Measurements from ENCODE around the gene NTRK2.

NTRK2 gene

DNA sequence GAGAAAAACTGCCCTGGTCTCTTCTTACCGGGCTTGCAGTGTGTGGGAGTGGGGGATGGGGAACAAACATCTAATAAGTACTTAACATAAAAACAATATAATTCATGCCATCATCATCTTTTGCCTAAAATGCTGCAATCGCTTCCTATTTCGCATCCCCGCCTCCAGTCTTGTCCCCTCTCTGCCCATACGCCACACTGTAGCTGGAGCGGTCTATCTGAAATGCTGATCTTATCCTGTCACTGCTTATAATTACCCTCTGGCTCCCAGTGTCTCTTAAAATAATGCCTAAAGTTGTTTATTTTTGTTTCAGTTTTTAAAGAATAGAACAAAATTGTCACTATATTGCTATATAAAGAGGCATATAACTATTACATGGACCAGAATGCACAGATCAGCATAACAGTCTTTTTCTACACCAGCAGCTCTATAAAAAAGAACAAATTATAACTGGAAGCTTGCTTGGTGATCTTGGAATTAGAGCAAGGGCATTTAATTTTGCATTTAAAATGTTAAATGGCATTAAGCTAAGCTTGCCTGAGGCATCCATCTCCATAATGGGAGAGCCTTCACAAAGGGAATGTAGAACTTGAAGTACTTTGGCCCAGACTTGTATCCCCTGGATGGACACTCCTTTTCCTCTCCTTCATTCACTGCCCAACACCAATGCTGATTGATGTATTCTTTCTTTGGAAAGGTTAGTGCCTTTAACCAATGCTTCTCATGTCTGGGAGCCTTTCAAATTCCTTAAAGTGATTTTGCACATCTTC, 12.2 kb downstream of the NTRK2 start:
- no peak for DNase-seq (ENCODE audit: low read depth)

DNA sequence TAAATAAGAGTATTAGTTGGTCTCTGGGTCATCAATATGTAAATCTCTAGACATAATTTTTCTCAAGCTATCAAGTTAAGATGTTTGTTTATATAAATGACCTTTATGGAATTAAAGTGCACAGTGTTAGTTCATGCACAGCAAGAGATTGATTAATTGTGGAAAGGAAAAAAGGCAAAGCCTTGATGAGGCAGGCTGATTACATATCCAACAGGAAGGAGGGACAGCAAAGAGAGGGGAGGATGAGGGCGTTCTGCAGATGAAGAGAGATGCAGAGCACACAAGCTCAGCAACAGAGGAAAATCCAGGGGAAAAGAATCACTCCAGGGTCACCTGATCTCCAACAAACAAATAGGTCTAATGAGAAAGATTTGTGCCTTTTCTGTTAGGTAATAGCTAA, 16.5 kb downstream of the NTRK2 start:
- DNase-seq (ENCODE audit: low read depth) = no peak

DNA sequence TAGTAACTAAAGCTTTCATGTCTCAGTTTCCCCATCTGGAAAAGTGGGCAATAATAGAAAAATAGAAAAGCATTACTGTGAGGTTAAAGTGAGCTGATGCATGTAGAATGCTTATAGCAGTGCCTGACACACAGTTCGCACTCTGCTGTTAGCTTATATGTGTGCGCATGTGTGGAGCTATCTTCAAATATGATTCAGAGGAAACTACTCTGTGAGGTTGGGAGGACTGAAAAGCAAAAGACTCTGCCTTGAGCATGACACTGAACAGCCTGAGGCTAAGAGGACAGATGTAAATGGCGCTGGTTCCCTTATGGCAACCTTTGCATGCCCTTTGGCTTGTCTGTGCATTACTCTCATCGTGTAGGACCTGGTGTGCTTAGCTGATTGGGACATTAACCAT, 19.4 kb downstream of the NTRK2 start:
- DNase-seq (ENCODE audit: low read depth) = no peak

DNA sequence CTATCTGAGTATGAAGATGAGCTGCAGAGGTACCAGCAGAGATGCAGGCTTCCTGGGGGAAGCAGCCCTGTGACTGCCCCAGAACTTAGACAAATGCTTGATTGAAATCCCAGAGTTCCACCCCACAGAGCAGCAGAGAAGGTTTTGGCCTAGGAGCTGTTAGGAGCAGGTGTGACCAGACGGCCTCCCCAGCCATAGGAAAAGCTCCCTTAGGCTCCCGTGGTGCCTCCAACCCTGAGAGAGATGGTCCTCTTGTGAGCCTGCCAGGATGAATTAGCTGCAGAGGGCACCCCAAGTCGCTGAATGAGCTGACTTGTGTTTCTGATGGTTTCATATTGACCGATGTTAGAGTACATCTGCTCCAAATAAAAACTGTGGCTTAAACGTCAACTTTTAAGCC, 22.1 kb downstream of the NTRK2 start:
- DNase-seq (ENCODE audit: low read depth) = no peak

DNA sequence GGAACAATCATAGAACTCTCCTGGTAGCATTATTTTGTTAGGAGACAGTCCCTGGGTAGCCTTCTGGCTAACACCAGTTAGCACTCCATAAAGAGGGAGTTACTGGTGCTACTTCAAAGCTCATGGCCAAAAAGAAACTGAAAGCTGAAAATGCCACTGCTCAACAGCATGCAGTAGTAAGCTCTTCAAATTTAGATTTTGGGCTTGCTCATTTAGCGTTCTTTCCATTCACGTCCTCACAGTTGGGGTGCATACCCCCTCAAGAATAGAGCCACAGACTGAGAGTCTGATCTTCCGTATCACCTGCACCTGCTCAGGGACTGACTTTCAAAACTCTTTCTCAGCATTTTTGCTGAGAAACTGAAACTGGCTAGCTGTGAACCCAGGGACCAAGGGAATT, 24.7 kb downstream of the NTRK2 start:
- no peak for DNase-seq (ENCODE audit: low read depth)

DNA sequence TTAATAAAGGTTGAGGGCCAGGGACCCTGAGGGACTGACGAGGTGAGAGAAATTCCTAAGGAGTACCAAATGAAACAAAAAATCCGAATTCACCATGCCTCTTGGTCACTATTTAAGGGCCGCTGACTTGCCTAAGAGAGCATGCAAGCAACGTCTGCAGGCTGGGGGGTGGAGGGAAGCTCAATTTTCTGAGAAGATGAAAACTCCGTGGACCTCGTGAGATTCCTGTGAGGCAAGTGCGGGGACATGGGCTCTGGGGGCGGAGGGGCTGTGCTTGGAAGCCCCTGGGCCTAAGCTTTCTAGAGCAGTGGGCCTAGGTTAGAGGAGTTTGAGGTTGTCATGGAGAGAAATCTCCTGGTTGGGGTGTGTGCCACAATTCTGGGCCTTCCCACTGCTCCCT, 27.5 kb downstream of the NTRK2 start:
- no peak for DNase-seq (ENCODE audit: low read depth)

DNA sequence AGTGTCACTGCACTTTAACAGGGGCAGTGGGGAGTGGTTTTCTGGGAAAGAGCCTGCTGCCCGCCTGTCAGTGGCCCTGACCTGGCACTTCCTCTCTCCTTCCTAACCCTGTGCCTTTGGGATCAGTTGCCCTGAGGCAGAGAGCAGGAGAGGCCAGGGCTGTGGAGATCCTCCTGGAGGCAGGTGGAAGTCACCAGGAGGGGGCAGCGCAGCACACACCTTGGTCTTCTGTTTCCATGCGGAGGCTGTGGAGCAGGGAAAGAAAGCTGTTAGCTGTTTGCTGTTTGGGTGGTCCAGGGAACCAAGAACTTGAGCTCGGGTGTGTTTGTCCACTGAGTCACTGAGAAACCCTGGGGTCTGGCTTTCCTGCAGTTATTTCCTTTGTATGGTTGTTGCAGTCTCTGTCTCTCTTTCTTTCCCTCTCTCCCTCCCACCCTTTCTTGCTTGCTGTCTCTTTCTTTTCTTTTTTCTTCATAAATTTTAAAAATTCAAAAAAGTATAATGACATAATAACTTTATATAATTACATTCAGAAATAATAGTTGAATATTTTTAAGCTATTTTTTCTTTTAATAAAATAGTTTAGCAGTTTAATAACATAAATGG, 28.1 kb downstream of the NTRK2 start:
- no peak for DNase-seq (ENCODE audit: low read depth)

DNA sequence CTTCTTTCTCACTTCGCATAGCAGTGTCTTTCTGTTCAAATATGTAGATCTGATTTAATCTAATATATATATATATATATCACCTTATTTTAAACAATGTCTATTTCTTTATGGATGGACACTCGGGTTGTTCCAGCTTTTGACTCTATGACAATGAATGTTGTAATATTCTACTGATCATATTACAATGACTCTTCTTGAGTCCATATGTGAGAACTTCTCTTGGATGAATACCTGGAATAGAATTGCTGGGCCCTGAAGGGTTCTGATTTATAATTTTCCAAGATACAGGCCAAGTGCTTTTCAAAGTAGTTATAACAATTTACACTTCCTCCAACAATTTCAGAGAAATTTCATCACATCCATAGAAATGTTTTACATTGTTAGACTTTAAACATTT, 28.8 kb downstream of the NTRK2 start:
- DNase-seq (ENCODE audit: low read depth) = no peak

DNA sequence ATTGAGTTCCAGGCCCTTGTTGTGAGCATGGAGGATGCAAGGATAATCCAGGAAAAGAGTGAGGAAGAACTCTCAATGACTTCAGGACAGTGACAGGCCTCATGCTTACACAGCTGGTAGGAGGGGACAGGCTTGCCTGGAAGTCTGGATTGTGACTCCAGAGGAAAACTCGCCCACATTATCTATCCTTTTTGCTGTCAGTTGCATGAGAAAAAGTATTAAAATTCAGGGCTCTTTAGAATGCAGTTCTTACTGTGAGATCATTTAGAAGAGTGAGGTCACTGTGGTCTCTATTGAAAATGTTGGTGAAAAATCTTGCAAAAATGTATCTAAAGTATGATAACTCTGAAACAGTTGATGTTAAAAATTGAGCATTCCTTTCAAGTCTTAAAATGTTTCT, 30.5 kb downstream of the NTRK2 start:
- no peak for DNase-seq (ENCODE audit: low read depth)

DNA sequence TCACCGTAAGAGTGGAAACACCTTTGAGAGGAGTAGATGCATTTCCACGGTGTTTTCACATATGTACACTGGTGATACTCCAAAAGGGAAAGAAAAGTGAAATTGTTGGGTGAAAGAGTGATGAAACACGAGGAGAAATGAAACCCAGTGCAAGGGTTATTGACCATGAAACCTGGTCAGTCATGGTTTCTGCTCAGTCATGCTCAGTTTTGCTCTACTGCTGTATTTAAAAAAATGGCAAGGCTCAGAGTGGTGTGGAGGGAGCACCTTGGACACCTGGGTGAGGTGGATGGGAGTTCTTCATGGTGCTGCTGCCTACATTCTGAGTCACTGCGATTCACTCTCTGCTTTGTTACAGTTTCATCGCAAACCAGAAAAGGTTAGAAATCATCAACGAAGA, 32.3 kb downstream of the NTRK2 start:
- DNase-seq (ENCODE audit: low read depth) = no peak

DNA sequence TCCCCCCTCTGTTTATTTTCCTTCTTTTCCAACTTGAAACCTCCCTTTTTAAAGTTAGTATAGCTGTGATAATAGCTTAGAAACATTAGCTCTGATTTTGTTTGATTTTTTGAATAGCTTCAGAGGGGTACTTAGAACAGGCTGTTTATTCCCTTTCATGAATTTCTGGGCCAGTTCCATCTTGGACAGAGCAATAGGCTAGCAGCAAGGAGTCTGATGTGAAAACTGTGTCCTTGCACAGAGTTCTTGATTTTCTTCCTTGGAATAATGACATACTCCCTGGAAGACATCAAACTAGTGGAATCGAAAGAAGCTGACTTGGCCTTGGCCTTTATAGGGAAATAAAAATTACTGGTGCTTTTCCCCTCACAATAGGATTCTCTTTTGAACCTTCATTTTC, 32.9 kb downstream of the NTRK2 start:
- no peak for DNase-seq (ENCODE audit: low read depth)

DNA sequence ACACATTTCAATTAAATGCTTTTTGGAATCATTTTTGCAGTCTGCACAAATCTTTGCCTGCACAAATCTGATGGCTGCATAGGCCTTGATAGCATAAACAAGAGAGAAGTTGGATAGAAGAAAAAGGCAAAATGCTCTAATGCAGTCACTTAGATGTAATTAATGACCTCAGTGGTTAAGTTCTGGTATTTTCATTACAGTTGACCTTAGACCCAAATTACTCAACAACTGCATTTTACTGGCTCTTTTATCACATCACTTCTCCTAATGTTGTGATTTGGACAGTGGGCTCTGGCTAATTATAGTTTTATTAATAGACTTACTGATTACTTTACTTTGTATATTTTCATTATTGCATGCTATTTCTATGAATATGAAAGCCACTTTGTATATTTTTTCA, 34.3 kb downstream of the NTRK2 start:
- peak; percentile 4 for DNase-seq (ENCODE audit: low read depth)

DNA sequence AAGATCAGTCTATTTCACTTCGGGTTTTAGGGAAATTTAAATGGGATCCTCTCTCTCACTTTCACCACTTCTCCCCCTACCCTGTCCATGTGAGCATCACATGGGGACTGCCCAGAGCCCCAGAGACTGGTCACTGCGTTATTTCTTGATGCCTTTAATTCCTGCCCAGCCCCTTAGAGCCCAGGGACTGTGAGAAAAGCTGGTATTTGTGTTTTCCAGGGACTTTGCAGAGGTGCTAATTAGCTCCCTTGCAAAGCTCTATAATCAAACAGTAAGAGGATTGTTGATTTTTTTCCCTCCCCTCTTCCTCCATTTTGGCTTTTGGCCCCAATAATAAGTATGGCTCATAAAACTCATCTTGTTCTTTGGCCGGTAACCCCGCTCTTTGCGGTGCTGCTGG, 35.6 kb downstream of the NTRK2 start:
- no peak for DNase-seq (ENCODE audit: low read depth)

DNA sequence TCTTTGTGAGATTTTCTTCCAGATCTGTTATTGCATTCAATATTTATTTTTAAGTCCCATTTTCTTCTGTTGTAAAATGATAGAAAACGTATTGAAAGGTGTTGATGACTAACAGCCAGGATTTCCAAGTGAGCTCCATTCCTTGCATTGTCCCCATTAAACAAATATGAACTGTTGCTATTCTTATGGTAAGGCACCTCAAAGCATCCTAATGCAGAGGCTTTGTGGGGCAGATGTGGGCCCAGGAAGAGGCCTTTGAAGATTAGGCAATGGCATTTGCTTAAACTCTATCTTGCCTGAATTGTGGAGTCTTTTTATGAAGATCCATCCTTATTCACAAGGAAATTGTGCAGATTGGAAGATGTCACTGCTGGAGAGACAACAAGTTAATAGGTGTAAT, 38.9 kb downstream of the NTRK2 start:
- DNase-seq (ENCODE audit: low read depth) = no peak

DNA sequence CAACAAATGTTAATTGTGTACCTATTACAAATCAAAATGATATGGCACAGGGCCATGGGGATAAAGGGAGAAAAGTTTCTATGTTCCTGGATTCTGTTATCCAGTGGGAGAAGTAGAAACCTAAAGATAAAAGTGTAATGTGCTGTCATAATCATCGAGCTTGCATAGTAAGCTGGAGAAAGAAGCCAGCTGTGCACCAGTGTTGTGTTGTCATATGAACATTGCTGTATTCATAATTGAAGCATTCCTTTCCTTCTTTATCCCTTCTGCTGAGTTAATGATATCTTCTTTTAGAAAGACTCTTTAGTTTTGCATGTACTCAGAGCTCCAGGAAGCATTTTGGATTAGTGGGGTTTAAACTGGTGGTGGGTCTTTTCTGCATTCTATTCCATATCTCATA, 39.5 kb downstream of the NTRK2 start:
- DNase-seq (ENCODE audit: low read depth) = no peak

DNA sequence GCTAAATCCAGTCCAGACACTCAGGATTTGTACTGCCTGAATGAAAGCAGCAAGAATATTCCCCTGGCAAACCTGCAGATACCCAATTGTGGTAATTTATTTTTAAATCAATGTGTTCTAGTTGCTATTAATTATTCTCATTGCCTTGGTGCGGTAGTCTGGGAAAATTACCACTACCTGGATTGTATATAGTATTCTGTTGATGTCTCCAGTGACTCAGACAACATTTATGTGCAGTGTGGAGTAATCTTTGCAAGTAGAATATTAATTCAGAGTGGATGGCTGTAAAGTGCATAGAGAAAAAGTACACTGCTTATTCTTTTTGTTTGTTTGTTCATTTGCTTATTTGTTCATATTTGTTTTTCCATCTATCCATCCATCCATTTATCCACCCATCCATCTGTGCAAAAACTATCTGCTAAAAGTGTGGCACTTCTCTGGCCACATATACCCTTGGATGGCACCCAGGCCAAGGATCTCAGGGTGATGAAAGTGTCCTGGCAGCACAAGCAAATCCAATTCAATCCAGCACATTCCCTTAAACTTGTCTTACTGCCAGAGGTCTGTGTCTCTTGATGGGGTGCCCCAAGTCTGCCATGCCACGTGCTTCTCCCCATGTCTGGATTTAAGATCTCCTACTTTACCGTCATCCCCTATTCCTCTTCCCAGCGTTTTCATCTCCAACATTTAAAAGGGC, 41.3 kb downstream of the NTRK2 start:
- DNase-seq (ENCODE audit: low read depth) = no peak

DNA sequence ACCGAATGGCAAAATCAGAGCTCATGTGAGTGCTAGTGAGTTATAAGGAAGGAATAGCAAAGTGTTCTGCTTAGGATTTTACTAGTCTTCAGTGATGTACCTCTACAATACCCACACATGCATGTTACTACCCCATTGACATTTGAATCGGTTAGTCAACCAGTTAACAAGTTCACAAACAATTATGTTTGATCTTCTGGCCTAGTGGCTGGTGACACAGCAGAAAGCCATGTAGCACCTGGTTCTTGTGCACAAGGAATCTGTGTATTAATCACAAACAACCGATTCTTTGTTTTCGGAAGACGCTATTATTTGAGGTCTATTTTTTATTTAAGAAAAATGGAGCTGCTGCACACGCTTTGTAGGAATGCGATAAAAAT, 41.9 kb downstream of the NTRK2 start:
- no peak for DNase-seq (ENCODE audit: low read depth)

DNA sequence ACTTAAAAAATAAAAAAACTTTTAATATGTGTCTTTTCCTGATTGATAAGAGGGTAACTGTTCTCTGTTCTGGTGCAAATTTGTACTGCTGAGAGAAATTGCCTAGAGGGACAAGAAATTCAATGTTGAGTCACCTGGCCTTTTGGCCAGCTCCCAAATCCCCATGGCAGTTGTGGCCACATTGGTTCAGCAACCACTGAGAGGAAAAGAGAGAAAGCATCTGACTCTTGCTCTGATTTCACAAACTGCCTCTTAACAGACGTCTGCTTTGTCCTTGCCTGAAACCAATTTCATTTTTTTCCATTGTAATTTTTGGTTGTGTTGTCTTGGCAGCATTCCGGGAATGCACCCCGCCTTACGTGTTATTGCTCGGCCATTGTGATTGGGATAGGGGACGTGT, 42.4 kb downstream of the NTRK2 start:
- DNase-seq (ENCODE audit: low read depth) = no peak

DNA sequence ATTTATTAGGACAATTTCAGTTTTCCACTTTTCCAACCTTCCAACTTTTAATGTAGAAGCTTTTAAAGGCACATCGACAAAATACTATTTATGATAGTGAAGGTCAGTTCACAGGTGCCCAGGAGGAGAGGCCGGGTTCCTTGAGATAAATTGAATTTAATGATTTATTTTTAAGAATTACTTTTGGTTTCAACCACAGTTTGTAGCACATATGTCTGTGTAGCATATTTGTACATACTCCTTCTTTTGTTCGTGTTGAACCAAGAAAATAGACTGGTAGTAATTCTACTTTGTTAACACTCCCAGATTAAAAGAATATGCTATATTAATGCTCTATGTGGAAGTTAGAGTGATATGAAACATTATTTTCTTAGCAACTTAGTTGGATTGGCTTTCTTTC, 46.7 kb downstream of the NTRK2 start:
- no peak for DNase-seq (ENCODE audit: low read depth)

DNA sequence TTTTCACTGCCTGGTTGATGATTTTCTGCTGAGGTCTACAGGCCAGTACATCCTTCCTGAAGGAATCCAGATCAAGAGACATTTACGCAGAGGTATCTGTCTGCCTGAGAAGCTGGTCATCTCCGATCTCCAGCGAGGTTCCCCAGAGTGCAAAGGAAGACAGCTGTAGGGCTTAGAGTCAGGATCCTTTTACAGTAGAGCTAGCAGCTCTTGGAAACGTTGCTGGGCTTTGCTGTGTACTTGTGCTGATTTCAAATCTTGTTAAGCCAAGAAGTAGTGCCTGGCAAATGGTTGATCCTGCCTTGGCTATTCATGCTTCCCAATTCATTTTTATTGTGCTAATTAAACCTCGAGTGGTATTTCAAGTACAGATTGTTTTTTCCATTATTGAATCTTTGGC, 48.9 kb downstream of the NTRK2 start:
- no peak for DNase-seq (ENCODE audit: low read depth)

DNA sequence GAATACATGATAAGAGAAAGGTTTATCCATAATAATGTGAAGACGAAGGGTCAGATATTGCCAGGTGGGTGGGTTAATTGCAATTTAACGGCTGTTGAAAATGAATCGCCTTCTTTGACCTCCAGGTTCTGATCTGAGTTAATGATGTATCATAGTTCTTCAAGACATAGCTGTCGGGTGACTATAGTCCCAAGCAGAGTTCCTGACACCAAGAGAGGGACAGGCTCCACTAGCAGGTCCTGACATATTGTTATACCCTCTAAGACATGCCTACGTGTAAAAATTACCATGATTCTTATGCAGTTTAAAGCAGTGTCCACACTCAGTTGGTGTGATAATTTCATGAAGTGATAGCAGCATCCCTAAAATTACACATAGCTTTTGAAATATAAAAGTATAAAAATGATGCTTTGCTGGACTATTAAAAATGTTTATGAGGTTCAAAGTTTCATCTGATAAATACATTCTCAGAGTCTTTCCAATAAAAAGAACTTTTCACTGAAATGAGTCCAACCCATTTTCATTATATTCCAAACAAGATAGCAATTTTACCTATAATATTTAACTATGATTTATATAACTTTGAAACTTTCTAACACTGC, 53.0 kb downstream of the NTRK2 start:
- no peak for DNase-seq (ENCODE audit: low read depth)

DNA sequence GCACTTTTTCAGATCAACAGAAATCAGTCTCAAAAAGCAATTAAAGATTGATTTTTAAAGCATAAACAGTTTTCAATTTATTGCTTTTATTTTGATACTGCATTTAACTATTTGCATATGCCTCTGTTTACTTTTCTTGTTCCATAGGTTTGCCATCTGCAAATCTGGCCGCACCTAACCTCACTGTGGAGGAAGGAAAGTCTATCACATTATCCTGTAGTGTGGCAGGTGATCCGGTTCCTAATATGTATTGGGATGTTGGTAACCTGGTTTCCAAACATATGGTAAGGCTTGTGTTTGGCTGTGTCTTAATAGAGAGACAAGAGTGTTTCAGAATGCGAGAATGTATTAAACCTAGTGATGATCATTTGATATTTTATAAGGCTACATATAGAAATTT, 53.9 kb downstream of the NTRK2 start:
- no peak for DNase-seq (ENCODE audit: low read depth)

DNA sequence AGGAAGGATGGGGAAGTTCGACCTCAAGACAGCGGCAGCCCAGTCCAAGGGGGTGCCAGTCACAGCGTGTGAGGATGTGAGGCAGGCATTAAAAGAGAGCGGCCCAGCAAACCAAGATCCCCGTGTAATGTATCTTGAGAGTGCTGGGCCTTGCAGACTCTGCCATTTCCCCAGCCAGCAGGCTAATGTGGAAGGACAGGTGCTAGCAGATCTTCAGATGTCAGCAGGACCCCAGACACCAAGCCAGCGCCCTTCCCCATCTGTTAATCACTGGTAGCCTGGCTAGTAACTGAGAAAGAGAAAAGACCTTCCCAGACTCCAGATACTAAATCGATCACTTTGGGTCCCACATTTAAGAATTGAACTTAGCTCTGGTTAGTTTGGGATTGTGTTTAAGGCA, 62.2 kb downstream of the NTRK2 start:
- DNase-seq (ENCODE audit: low read depth) = no peak
